HG02840 (cell line): ENCODE results near the gene DOCK1.

Experiments
- ATAC-seq: cut with Tn5 transposase; IDR thresholded peaks from one replicate; pipeline ENCODE4 v1.9.1; 2021; ENCODE audit warnings: mild to moderate bottlenecking, moderate library complexity, moderate number of reproducible peaks; ENCODE audit not compliant: unreplicated experiment, low FRiP score

Gene DOCK1

GRCh38 chr10:126948355-126949160 is 43.3 kb downstream of the DOCK1 start:
- ATAC-seq: no peak

GRCh38 chr10:126949161-126949503 is 43.9 kb downstream of the DOCK1 start:
- no peak for ATAC-seq

DNA sequence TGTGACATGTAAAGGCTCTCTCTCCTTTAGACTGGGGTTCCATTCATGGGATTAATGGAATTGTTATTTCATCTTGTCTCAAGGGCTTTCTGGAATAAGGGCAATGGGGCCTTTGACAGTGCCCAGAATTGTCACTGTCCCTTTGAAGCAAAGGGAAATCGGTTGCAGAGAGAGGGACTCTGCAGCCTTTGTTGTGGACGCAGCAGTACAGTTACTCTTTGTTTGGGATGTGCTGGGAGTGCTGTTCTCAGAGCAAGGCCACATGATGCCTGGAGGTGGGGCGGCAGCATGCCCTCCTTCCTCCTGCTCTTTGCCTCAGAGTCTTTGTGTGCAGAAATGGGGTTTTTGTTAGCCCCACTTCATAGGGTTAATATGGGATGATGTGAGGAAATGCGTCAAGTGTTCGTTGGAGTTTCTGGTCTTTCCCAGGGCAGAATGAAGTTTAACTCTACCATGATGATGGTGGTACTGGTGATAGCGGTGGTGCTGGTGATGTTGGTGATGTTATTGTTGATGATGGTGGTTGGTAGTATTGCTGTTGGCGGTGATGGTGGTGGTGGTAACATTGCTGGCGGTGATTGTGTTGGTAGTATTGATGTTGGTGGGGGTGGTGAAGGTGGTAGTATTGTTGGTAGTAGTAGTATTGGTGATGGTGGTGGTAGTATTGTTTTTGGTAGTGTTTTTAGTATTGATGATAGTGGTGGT is 45.3 kb downstream of the DOCK1 start:
- no peak for ATAC-seq

DNA sequence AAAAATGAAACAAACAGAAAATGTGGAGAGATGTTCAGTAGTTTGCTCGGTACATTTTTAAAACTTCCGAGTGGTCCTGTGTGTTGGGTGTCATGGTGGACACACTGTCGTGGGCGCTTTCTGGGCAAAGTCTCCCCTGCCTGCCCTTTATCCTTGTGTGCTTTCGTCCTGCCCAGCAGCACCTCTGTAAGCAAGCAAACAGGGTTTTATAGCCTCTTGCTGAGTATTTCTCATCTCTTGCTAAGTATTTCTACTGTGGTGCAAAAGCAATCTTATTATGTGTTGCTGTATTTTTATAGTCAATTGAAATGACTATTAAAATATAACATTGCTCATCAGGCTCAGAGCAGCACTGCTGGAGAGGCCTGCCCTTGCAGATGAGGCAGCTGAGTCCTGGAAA is 48.7 kb downstream of the DOCK1 start:
- no peak for ATAC-seq

GRCh38 chr10:126955396-126955795 is 50.2 kb downstream of the DOCK1 start:
- no peak for ATAC-seq

DNA sequence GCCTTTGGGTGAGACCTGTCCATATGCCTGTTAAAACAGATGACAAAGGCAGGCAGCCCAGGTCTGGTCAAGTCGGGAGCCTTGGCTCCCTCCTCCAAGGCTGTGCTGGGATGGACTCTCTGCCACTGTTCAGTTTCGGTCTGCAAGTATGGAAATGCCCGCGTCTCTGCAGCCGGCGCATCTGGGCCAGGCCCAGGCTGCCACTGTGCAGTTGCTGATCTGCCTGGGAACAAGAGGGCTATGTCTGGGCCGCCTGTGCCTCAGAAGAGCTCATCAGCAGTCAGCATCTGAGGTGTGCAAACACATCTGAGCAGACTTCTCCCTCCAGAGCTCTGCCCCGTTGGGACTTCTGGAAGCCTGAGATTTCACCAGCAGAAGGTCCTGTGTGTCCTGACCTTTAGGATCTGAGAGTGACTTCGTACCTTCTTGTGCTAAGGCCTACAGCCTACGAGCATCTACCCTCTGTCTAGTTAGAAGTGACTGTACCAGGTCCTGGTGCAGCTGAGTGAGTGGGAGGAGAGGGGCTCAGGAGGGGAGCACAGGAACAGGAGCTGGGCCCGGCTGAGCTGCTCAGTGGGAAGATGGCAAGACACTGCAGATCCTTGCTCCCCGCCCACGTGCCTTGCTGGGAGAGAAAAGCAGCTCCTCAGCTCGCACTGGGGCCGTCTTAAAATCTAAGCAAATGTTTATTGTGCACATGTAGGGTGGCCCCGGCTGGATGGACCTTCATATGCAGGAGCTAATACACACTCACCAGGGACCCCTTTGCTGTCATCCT is 50.9 kb downstream of the DOCK1 start:
- ATAC-seq: no peak

GRCh38 chr10:126956712-126957108 is 51.5 kb downstream of the DOCK1 start:
- no peak for ATAC-seq

- ATAC-seq: no peak
Measured at GRCh38 chr10:126957111-126957510, 51.9 kb downstream of the DOCK1 start.

DNA sequence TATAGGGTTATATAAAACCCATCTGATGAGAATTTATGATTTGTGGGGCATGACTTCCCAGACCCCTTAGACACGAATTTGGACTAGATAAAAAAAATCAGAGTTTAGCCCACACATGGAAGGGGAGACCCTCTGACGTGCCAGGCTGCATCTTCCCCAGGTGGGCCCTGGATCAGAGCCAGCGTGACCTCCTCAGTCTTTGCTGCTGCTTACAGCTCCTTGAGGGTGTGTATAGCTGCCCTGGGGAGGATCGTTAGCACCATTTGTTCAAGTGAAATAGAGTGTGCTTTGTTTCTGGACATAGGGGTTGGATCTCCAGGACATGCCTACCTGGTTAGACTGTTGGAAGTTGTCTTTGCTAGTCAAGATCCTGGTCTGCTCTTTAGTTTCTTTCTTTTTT is 54.2 kb downstream of the DOCK1 start:
- no peak for ATAC-seq

DNA sequence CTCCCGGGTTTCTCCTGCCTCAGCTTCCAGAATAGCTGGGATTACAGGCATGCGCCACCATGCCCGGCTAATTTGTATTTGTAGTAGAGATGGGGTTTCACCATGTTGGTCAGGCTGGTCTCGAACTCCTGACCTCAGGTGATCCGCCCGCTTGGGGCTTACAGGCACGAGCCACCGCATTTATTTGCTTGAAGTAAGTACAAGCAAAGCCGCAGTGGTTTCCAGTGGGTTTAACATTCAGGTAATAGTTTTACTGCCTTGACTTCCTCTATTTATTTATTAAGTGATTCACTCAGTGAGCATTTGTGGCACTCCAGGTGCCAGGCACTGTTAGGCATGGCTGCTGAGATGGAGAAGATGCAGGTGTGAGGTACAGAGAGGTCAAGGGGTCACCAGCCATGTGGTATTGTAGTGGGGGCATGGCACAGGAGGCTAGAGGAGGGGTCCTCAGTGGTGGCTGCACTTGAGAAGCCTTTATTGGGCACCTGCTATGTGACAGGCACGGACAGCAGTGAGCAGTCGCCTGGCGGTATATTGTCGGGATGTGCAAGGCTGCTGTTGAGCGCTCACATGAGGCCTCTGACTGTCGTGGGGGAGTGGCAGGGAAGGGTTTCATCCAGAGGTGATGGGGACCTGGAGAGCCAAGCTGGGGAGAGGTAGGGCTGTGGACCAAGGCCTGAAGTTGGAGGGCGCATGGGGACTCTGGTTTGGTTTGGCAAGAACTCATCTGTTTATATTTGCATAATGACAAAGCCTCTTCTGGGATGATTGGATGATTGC is 54.9 kb downstream of the DOCK1 start:
- no peak for ATAC-seq

DNA sequence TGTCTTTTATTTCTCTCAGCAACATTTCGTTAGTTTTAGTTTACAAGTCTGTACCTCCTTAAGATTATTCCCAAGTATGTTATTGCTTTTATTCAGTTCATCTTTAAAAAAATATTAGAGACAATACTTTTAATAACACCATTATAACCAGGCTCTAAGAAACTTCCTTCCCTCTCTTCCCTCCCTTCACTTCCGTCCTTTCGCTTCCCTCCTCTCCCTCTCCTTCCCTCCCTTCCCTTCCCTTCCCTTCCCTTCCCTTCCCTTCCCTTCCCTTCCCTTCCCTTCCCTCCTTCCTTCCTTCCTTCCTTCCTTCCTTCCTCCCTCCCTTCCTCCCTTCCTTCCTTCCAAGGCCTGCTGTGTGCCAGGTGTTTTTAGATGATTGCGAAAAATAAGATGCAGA is 58.1 kb downstream of the DOCK1 start:
- ATAC-seq: no peak

GRCh38 chr10:126964190-126964589 is 59.0 kb downstream of the DOCK1 start:
- ATAC-seq: no peak

- no peak for ATAC-seq
Measured at GRCh38 chr10:126966938-126967337, 61.7 kb downstream of the DOCK1 start.

GRCh38 chr10:126969310-126969709 is 64.1 kb downstream of the DOCK1 start:
- no peak for ATAC-seq

GRCh38 chr10:126972635-126973414 is 67.6 kb downstream of the DOCK1 start:
- no peak for ATAC-seq

GRCh38 chr10:126975221-126975620 is 70.0 kb downstream of the DOCK1 start:
- ATAC-seq: no peak

- ATAC-seq: no peak
Measured at GRCh38 chr10:126977216-126977615, 72.0 kb downstream of the DOCK1 start.

DNA sequence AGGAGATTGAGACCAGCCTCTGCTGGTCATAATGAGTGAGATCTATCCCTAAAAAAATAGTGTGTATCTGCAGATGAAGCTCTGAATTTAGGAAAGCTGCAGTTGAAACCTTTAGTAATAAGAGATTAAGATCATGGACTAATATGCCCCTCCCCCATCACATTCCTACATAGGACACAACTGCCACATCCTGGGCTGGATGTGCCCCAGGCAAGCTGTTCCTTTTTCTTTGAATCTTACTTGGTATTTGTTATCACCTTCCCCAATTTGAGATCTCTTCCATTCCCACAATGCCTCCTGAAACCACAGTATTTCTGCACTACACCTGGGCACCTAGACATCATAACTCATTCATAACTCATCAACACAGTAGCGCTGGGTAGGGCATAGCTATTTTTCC is 74.1 kb downstream of the DOCK1 start:
- no peak for ATAC-seq

DNA sequence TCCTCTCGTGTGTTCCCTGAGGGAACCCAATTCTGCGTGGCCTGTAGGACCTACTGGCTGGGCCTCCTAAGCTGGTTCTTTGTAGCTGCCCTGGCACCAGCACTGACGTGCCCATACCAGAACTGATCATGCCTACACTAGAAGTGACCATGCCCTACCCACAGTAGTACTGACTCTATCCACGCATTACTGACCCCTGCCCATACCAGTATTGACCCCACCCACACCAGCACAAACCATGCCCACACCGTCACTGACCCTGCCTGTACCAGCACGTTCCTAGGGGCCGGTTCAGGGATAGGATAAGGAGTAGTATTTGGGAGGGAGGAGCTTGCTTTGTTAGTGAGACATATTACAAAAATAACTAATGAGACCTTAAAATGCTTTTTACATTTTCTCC is 88.0 kb downstream of the DOCK1 start:
- ATAC-seq: no peak
